Measurements from ENCODE around the gene CASP7. TPM values are rescaled to one million over a fixed set of nuclear protein-coding genes. Genes with fewer than 3 reads are reported as not detected.

Gene CASP7
- total and polyA plus RNA-seq, 7 experiments from 2014 or later: 8.5 to 43.4 (median 13.6) TPM

- no peaks in the 10 kb centered on the region for H3K27me3 ChIP-seq (ENCODE audit: control insufficient read depth in 2 of 2, insufficient read depth in 2 of 2, low read length in 2 of 2)
- no peak for ATAC-seq
- H3K27me3 Mint-ChIP-seq: no peaks in the 10 kb centered on the region
- H3K4me3 Mint-ChIP-seq: peak overlapping the region in 1 of 10 donors; percentile 0
- no peak overlapping the region for H3K4me3 ChIP-seq (ENCODE audit: low read length)
- CTCF ChIA-PET: no interaction called here
- no peak overlapping the region for H3K27ac ChIP-seq (ENCODE audit: low read depth, low read length)
- POLR2A ChIA-PET: interaction anchor here (1.0 kb wide), 1 partner anchor 170 kb away, joined by 3 read pairs; the partner anchor contains the start of gene DCLRE1A
- peaks cover 41 to 62% (median 49%) of the 10 kb centered on the region in 7 donors for H3K4me1 Mint-ChIP-seq
- H3K9me3 Mint-ChIP-seq: peaks cover 9 to 48% (median 30%) of the 10 kb centered on the region in 11 donors
- intact Hi-C loops (cut with micrococcal nuclease): loop anchor here (5.0 to 10.0 kb wide), 4 partner anchors 419 to 1498 kb away; partner anchors contain the start of genes FHIP2A (in 1 of the 2), GPAM (in 1 of the 2) and TRUB1 (in 1 of the 2)
- peak overlapping the region in 1 of 9 donors; percentile 5 for H3K27ac Mint-ChIP-seq
- H3K9me3 ChIP-seq (ENCODE audit: control insufficient read depth in 2 of 3, low read length in 3 of 3): peaks cover 0 to 13% (median 3%) of the 10 kb centered on the region in 3 experiments
- H3K36me3 Mint-ChIP-seq: peaks cover 22 to 59% (median 37%) of the 10 kb centered on the region in 5 donors
- peaks cover 6 to 11% of the 10 kb centered on the region in 2 donors for H3K4me1 ChIP-seq (ENCODE audit: control insufficient read depth in 2 of 2, insufficient read depth in 2 of 2, low read length in 2 of 2)
- H3K36me3 ChIP-seq (ENCODE audit: control insufficient read depth in 2 of 3, insufficient read depth in 3 of 3, low read length in 3 of 3): peaks cover 0 to 13% (median 0%) of the 10 kb centered on the region in 3 experiments
- no peak for DNase-seq
Measured at GRCh38 chr10:113683300-113683699, 3.6 kb downstream of the CASP7 start.

- Histone ChIP-seq H3K27ac (ENCODE audit: low read depth, low read length) (no peak overlapping the region), H3K27me3 (ENCODE audit: control insufficient read depth in 2 of 2, insufficient read depth in 2 of 2, low read length in 2 of 2) (no peaks in the 10 kb centered on the region), H3K36me3 (ENCODE audit: control insufficient read depth in 2 of 3, insufficient read depth in 3 of 3, low read length in 3 of 3) (no peaks in the 10 kb centered on the region), H3K4me1 (ENCODE audit: control insufficient read depth in 2 of 2, insufficient read depth in 2 of 2, low read length in 2 of 2) (peaks cover 0 to 13% of the 10 kb centered on the region in 2 donors), H3K4me3 (ENCODE audit: low read length) (no peak overlapping the region), H3K9me3 (ENCODE audit: control insufficient read depth in 2 of 3, low read length in 3 of 3) (peaks cover 0 to 14% (median 4%) of the 10 kb centered on the region in 3 experiments)
- Mint-ChIP-seq H3K36me3 (peaks cover 36 to 79% (median 63%) of the 10 kb centered on the region in 5 donors), H3K27ac (no peak overlapping the region), H3K9me3 (peaks cover 14 to 72% (median 43%) of the 10 kb centered on the region in 11 donors), H3K4me3 (no peak overlapping the region), H3K4me1 (peaks cover 34 to 69% (median 44%) of the 10 kb centered on the region in 7 donors), H3K27me3 (no peaks in the 10 kb centered on the region)
- POLR2A ChIA-PET: no interaction called here
- intact Hi-C loops (cut with micrococcal nuclease): loop anchor here (5.0 to 10.0 kb wide), 4 partner anchors 396 to 1501 kb away; partner anchors contain the start of genes FHIP2A (in 1 of the 2), GPAM (in 1 of the 2) and TRUB1 (in 1 of the 2)
- CTCF ChIA-PET: interaction anchor here (1.3 kb wide), 1 partner anchor 10 kb away, joined by 6 read pairs; no protein-coding TSS in a partner anchor
- ATAC-seq (no peak), DNase-seq (no peak)
Measured at GRCh38 chr10:113686028-113686427, 6.3 kb downstream of the CASP7 start.

GRCh38 chr10:113687037-113687436, 7.3 kb downstream of the CASP7 start:
- no peak overlapping the region for H3K4me3 Mint-ChIP-seq
- H3K27me3 Mint-ChIP-seq: no peaks in the 10 kb centered on the region
- Histone ChIP-seq H3K27ac (ENCODE audit: low read depth, low read length) (no peak overlapping the region), H3K36me3 (ENCODE audit: control insufficient read depth in 2 of 3, insufficient read depth in 3 of 3, low read length in 3 of 3) (peaks cover 0 to 4% (median 0%) of the 10 kb centered on the region in 3 experiments), H3K27me3 (ENCODE audit: control insufficient read depth in 2 of 2, insufficient read depth in 2 of 2, low read length in 2 of 2) (no peaks in the 10 kb centered on the region), H3K4me1 (ENCODE audit: control insufficient read depth in 2 of 2, insufficient read depth in 2 of 2, low read length in 2 of 2) (peaks cover 0 to 7% of the 10 kb centered on the region in 2 donors), H3K9me3 (ENCODE audit: control insufficient read depth in 2 of 3, low read length in 3 of 3) (peaks cover 0 to 19% (median 4%) of the 10 kb centered on the region in 3 experiments), H3K4me3 (ENCODE audit: low read length) (no peak overlapping the region)
- no peak overlapping the region for H3K27ac Mint-ChIP-seq
- no peak for ATAC-seq
- no peak for DNase-seq
- ChIA-PET CTCF (interaction anchor here (1.3 kb wide), 1 partner anchor 9 kb away, joined by 6 read pairs; no protein-coding TSS in a partner anchor), POLR2A (no interaction called here)
- peaks cover 14 to 80% (median 43%) of the 10 kb centered on the region in 11 donors for H3K9me3 Mint-ChIP-seq
- H3K36me3 Mint-ChIP-seq: peaks cover 36 to 85% (median 69%) of the 10 kb centered on the region in 5 donors
- peaks cover 25 to 59% (median 34%) of the 10 kb centered on the region in 7 donors for H3K4me1 Mint-ChIP-seq
- intact Hi-C loops (cut with micrococcal nuclease): loop anchor here (5.0 to 10.0 kb wide), 4 partner anchors 395 to 1502 kb away; partner anchors contain the start of genes FHIP2A (in 1 of the 2), GPAM (in 1 of the 2) and TRUB1 (in 1 of the 2)

DNA sequence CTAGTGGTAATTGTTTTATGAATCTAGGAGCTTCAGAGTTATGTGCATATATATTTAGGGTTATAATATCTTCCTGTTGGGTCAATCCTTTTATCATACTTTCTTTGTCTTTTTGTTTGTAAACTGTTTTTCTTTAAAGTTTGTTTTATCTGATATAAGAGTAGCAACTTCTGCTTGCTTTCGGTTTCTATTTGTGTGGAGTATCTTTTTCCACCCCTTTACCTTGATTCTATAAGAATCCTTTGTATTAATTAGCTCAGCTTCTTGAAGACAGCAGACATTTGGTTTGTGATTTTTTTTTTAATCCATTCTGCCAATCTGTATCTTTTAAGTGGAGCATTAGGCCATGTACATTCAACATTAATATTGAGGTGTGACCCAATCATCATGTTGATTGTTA, 9.3 kb downstream of the CASP7 start:
- ChIA-PET CTCF (no interaction called here), POLR2A (interaction anchor here (0.6 to 0.9 kb wide), 2 partner anchors 9 to 1132 kb away, joined by 3 read pairs; partner anchors contain the start of genes CASP7 and FHIP2A)
- Mint-ChIP-seq H3K27me3 (no peaks in the 10 kb centered on the region), H3K9me3 (peaks cover 15 to 91% (median 48%) of the 10 kb centered on the region in 11 donors), H3K36me3 (peaks cover 41 to 89% (median 79%) of the 10 kb centered on the region in 5 donors), H3K4me3 (peak overlapping the region in 3 of 10 donors; percentile 1 to 75 (median 34)), H3K4me1 (peaks cover 17 to 48% (median 27%) of the 10 kb centered on the region in 7 donors), H3K27ac (peak overlapping the region in 1 of 9 donors; percentile 85)
- ATAC-seq (no peak), DNase-seq (no peak)
- H3K4me1 ChIP-seq (ENCODE audit: control insufficient read depth in 2 of 2, insufficient read depth in 2 of 2, low read length in 2 of 2): peaks cover 0 to 7% of the 10 kb centered on the region in 2 donors
- peaks cover 0 to 30% (median 13%) of the 10 kb centered on the region in 3 experiments for H3K9me3 ChIP-seq (ENCODE audit: control insufficient read depth in 2 of 3, low read length in 3 of 3)
- no peaks in the 10 kb centered on the region for H3K27me3 ChIP-seq (ENCODE audit: control insufficient read depth in 2 of 2, insufficient read depth in 2 of 2, low read length in 2 of 2)
- peaks cover 0 to 18% (median 4%) of the 10 kb centered on the region in 3 experiments for H3K36me3 ChIP-seq (ENCODE audit: control insufficient read depth in 2 of 3, insufficient read depth in 3 of 3, low read length in 3 of 3)
- H3K27ac ChIP-seq (ENCODE audit: low read depth, low read length): no peak overlapping the region
- no peak overlapping the region for H3K4me3 ChIP-seq (ENCODE audit: low read length)
- intact Hi-C loops (cut with micrococcal nuclease): loop anchor here (1.0 to 10.0 kb wide), 5 partner anchors 10 to 1504 kb away; partner anchors contain the start of genes CASP7 (in 1 of the 2), FHIP2A (in 1 of the 2), GPAM (in 1 of the 2) and TRUB1 (in 1 of the 2)

DNA sequence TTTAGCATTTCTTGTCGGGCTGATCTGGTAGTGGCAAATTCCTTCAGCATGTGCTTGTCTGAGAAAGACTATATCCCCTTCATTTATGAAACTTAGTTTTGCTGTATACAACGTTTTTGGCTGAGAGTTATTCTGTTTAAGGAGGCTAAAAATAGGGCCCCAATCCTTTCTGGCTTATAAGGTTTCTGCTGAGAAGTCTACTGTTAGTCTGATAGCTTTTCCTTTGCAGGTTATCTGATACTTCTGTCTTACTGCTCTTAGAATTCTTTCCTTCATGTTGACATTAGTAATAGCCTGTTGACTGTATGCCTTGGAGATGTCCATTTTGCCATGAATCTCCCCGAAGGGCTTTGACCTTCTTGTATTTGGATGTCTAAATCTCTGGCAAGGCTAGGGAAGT, 9.9 kb downstream of the CASP7 start:
- intact Hi-C loops (cut with micrococcal nuclease): loop anchor here (1.0 to 10.0 kb wide), 5 partner anchors 10 to 1505 kb away; partner anchors contain the start of genes CASP7 (in 1 of the 2), FHIP2A (in 1 of the 2), GPAM (in 1 of the 2) and TRUB1 (in 1 of the 2)
- Mint-ChIP-seq H3K27ac (peak overlapping the region in 1 of 9 donors; percentile 85), H3K4me1 (peaks cover 15 to 44% (median 27%) of the 10 kb centered on the region in 7 donors), H3K9me3 (peaks cover 15 to 92% (median 48%) of the 10 kb centered on the region in 11 donors), H3K4me3 (peak overlapping the region in 3 of 10 donors; percentile 1 to 75 (median 15)), H3K36me3 (peaks cover 42 to 89% (median 75%) of the 10 kb centered on the region in 5 donors), H3K27me3 (no peaks in the 10 kb centered on the region)
- H3K4me3 ChIP-seq (ENCODE audit: low read length): no peak overlapping the region
- ATAC-seq: no peak
- no peak overlapping the region for H3K27ac ChIP-seq (ENCODE audit: low read depth, low read length)
- H3K27me3 ChIP-seq (ENCODE audit: control insufficient read depth in 2 of 2, insufficient read depth in 2 of 2, low read length in 2 of 2): no peaks in the 10 kb centered on the region
- CTCF ChIA-PET: no interaction called here
- no peak for DNase-seq
- POLR2A ChIA-PET: interaction anchor here (0.9 kb wide), 1 partner anchor 10 kb away, joined by 3 read pairs; the partner anchor contains the start of gene CASP7
- H3K4me1 ChIP-seq (ENCODE audit: control insufficient read depth in 2 of 2, insufficient read depth in 2 of 2, low read length in 2 of 2): peaks cover 0 to 7% of the 10 kb centered on the region in 2 donors
- H3K36me3 ChIP-seq (ENCODE audit: control insufficient read depth in 2 of 3, insufficient read depth in 3 of 3, low read length in 3 of 3): peaks cover 0 to 18% (median 4%) of the 10 kb centered on the region in 3 experiments
- H3K9me3 ChIP-seq (ENCODE audit: control insufficient read depth in 2 of 3, low read length in 3 of 3): peaks cover 0 to 30% (median 13%) of the 10 kb centered on the region in 3 experiments

GRCh38 chr10:113690749-113691148, 11.0 kb downstream of the CASP7 start:
- DNase-seq (no peak), ATAC-seq (no peak)
- H3K4me1 ChIP-seq (ENCODE audit: control insufficient read depth in 2 of 2, insufficient read depth in 2 of 2, low read length in 2 of 2): peaks cover 0 to 7% of the 10 kb centered on the region in 2 donors
- peaks cover 0 to 18% (median 4%) of the 10 kb centered on the region in 3 experiments for H3K36me3 ChIP-seq (ENCODE audit: control insufficient read depth in 2 of 3, insufficient read depth in 3 of 3, low read length in 3 of 3)
- no peak overlapping the region for H3K27ac ChIP-seq (ENCODE audit: low read depth, low read length)
- H3K27ac Mint-ChIP-seq: no peak overlapping the region
- H3K9me3 ChIP-seq (ENCODE audit: control insufficient read depth in 2 of 3, low read length in 3 of 3): peaks cover 0 to 30% (median 13%) of the 10 kb centered on the region in 3 experiments
- no peak overlapping the region for H3K4me3 ChIP-seq (ENCODE audit: low read length)
- H3K4me3 Mint-ChIP-seq: peak overlapping the region in 1 of 10 donors; percentile 4
- H3K27me3 Mint-ChIP-seq: no peaks in the 10 kb centered on the region
- peaks cover 10 to 82% (median 45%) of the 10 kb centered on the region in 11 donors for H3K9me3 Mint-ChIP-seq
- H3K36me3 Mint-ChIP-seq: peaks cover 33 to 90% (median 72%) of the 10 kb centered on the region in 5 donors
- H3K27me3 ChIP-seq (ENCODE audit: control insufficient read depth in 2 of 2, insufficient read depth in 2 of 2, low read length in 2 of 2): no peaks in the 10 kb centered on the region
- POLR2A ChIA-PET: no interaction called here
- intact Hi-C loops (cut with micrococcal nuclease): no loop called here
- H3K4me1 Mint-ChIP-seq: peaks cover 15 to 34% (median 23%) of the 10 kb centered on the region in 7 donors
- CTCF ChIA-PET: no interaction called here

Measured in naive thymus-derived CD4-positive, alpha-beta T cell (primary cell).